Measurements from ENCODE around the gene MACC1. TPM values are rescaled to one million over a fixed set of nuclear protein-coding genes. Genes with fewer than 3 reads are reported as not detected.
"Not testable (repeated sequence)": the region's sequence is repeated elsewhere in the genome, so short reads cannot be mapped to it uniquely, and the experiment has no call there.

MACC1 gene
- total and polyA plus RNA-seq, 4 donors: 2.8 to 45.2 (median 14.7) TPM

GRCh38 chr7:20122073-20122472 lies 95.1 kb downstream of the MACC1 start:
- WGBS, 2 donors: 76 to 81% methylated on average over 6 of the region's 6 CpGs
- ATAC-seq (ENCODE audit: insufficient read depth, low FRiP score): no peak
- H3K27me3 ChIP-seq (ENCODE audit: control insufficient read depth in 3 of 3, insufficient read depth in 3 of 3, low read length in 2 of 3): no peaks in the 10 kb centered on the region

GRCh38 chr7:20121404-20121803 lies 95.8 kb downstream of the MACC1 start:
- no peak for DNase-seq
- Histone ChIP-seq H3K9me3 (ENCODE audit: control insufficient read depth in 4 of 4, insufficient read depth in 3 of 4, low read length in 3 of 4) (no peaks in the 10 kb centered on the region), H3K27ac (ENCODE audit: low read depth in 1 of 2, low read length in 1 of 2) (no peak overlapping the region), H3K9ac (ENCODE audit: insufficient read depth in 1 of 2, low read length in 2 of 2) (no peak overlapping the region), H3K4me3 (no peak overlapping the region), H3K36me3 (ENCODE audit: control insufficient read depth in 4 of 4, insufficient read depth in 4 of 4, low read length in 4 of 4) (no peaks in the 10 kb centered on the region), H3K4me1 (ENCODE audit: control insufficient read depth in 5 of 5, insufficient read depth in 5 of 5, low read length in 5 of 5) (no peaks in the 10 kb centered on the region), H3K27me3 (ENCODE audit: control insufficient read depth in 3 of 3, insufficient read depth in 3 of 3, low read length in 2 of 3) (no peaks in the 10 kb centered on the region)
- 84 to 89% methylated on average over 8 of the region's 8 CpGs for WGBS, 2 donors
- TF ChIP-seq CTCF (IDR thresholded peaks at IDR 0.05; ENCODE audit: control extremely low read depth, extremely low read depth): no peak
- ATAC-seq (ENCODE audit: insufficient read depth, low FRiP score): no peak

More at GRCh38 chr7:20122073-20122472, 95.1 kb downstream of the MACC1 start:
- no peak overlapping the region for H3K27ac ChIP-seq (ENCODE audit: low read depth in 1 of 2, low read length in 1 of 2)
- no peak for TF ChIP-seq CTCF (IDR thresholded peaks at IDR 0.05; ENCODE audit: control extremely low read depth, extremely low read depth)
- no peaks in the 10 kb centered on the region for H3K9me3 ChIP-seq (ENCODE audit: control insufficient read depth in 4 of 4, insufficient read depth in 3 of 4, low read length in 3 of 4)
- no peaks in the 10 kb centered on the region for H3K36me3 ChIP-seq (ENCODE audit: control insufficient read depth in 4 of 4, insufficient read depth in 4 of 4, low read length in 4 of 4)
- no peak for DNase-seq
- no peaks in the 10 kb centered on the region for H3K4me1 ChIP-seq (ENCODE audit: control insufficient read depth in 5 of 5, insufficient read depth in 5 of 5, low read length in 5 of 5)
- no peak overlapping the region for H3K9ac ChIP-seq (ENCODE audit: insufficient read depth in 1 of 2, low read length in 2 of 2)
- no peak overlapping the region for H3K4me3 ChIP-seq

- 93 to 94% methylated on average over 7 of the region's 7 CpGs for WGBS, 2 donors
- not testable (repeated sequence) for ATAC-seq (ENCODE audit: insufficient read depth, low FRiP score); DNase-seq
These were observed 96.5 kb downstream of the MACC1 start for GRCh38 chr7:20120611-20121168.

GRCh38 chr7:20116869-20117268 lies 100.3 kb downstream of the MACC1 start:
- Histone ChIP-seq H3K9me3 (ENCODE audit: control insufficient read depth in 4 of 4, insufficient read depth in 3 of 4, low read length in 3 of 4) (no peaks in the 10 kb centered on the region), H3K27me3 (ENCODE audit: control insufficient read depth in 3 of 3, insufficient read depth in 3 of 3, low read length in 2 of 3) (no peaks in the 10 kb centered on the region), H3K4me1 (ENCODE audit: control insufficient read depth in 5 of 5, insufficient read depth in 5 of 5, low read length in 5 of 5) (no peaks in the 10 kb centered on the region), H3K36me3 (ENCODE audit: control insufficient read depth in 4 of 4, insufficient read depth in 4 of 4, low read length in 4 of 4) (no peaks in the 10 kb centered on the region), H3K4me3 (no peak overlapping the region), H3K9ac (ENCODE audit: insufficient read depth in 1 of 2, low read length in 2 of 2) (no peak overlapping the region), H3K27ac (ENCODE audit: low read depth in 1 of 2, low read length in 1 of 2) (no peak overlapping the region)
- no peak for TF ChIP-seq CTCF (IDR thresholded peaks at IDR 0.05; ENCODE audit: control extremely low read depth, extremely low read depth)
- WGBS, 2 donors: 79 to 87% methylated on average over 3 of the region's 3 CpGs
- DNase-seq (no peak), ATAC-seq (ENCODE audit: insufficient read depth, low FRiP score) (no peak)

More at GRCh38 chr7:20120611-20121168, 96.5 kb downstream of the MACC1 start:
- not testable (repeated sequence) for H3K9ac ChIP-seq (ENCODE audit: insufficient read depth in 1 of 2, low read length in 2 of 2); H3K4me3 ChIP-seq; H3K4me1 ChIP-seq (ENCODE audit: control insufficient read depth in 5 of 5, insufficient read depth in 5 of 5, low read length in 5 of 5); H3K27ac ChIP-seq (ENCODE audit: low read depth in 1 of 2, low read length in 1 of 2); H3K36me3 ChIP-seq (ENCODE audit: control insufficient read depth in 4 of 4, insufficient read depth in 4 of 4, low read length in 4 of 4); H3K9me3 ChIP-seq (ENCODE audit: control insufficient read depth in 4 of 4, insufficient read depth in 3 of 4, low read length in 3 of 4); H3K27me3 ChIP-seq (ENCODE audit: control insufficient read depth in 3 of 3, insufficient read depth in 3 of 3, low read length in 2 of 3)
